Measurements from ENCODE around the gene IVL.

The IVL gene

DNA sequence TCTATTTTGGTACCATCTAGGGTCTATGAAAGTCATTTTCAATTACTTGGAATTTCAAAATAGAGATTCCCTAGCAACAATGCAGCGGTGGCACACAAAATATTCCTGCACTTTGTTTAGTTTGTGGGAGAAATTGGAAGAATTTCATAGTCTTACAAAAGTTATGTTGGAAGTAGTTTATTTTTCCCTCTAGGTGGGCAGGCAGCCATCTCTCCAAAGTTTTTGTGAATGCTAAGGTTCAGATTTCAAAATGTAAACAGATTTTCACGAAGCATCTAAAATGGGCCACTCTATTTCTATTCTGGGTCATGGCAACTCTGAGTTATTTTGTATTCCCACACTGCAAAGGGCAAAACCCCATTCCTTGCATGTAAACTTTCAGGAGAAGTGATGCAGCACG, 22.3 kb upstream of the IVL start:
- H3K4me3 ChIP-seq (ENCODE audit: control insufficient read depth, low read depth, low read length) = no peak overlapping the region
- no peak for DNase-seq (ENCODE audit: low read depth)
- TF ChIP-seq, protein P1, sequence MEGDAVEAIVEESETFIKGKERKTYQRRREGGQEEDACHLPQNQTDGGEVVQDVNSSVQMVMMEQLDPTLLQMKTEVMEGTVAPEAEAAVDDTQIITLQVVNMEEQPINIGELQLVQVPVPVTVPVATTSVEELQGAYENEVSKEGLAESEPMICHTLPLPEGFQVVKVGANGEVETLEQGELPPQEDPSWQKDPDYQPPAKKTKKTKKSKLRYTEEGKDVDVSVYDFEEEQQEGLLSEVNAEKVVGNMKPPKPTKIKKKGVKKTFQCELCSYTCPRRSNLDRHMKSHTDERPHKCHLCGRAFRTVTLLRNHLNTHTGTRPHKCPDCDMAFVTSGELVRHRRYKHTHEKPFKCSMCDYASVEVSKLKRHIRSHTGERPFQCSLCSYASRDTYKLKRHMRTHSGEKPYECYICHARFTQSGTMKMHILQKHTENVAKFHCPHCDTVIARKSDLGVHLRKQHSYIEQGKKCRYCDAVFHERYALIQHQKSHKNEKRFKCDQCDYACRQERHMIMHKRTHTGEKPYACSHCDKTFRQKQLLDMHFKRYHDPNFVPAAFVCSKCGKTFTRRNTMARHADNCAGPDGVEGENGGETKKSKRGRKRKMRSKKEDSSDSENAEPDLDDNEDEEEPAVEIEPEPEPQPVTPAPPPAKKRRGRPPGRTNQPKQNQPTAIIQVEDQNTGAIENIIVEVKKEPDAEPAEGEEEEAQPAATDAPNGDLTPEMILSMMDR (conservative IDR thresholded peaks at IDR 0.05; ENCODE audit: control insufficient read depth, insufficient read depth, low read depth, low read length) = no peak

GRCh38 chr1:152886758-152887409, 21.5 kb upstream of the IVL start:
- H3K4me3 ChIP-seq (ENCODE audit: control insufficient read depth, low read depth, low read length) = no peak overlapping the region
- DNase-seq (ENCODE audit: low read depth) = no peak
- TF ChIP-seq, protein P1 (conservative IDR thresholded peaks at IDR 0.05; ENCODE audit: control insufficient read depth, insufficient read depth, low read depth, low read length) = no peak

DNA sequence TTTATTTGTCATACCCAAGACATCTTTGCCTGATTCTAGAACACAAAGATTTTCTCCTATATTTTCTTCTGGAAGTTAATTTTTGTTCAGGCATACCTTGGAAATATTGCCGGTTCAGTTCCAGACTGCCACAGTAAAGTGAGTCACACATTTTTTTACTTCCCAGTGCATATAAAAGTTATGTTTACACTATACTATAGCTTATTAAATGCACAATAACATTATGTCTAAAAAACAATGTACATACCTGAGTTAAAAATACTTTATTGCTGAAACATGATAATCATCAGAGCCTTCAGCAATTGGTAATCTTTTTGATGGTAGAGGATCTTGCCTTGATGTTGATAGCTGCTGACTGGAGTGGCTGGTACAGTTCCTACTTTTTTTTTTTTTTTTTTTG, 20.2 kb upstream of the IVL start:
- no peak overlapping the region for H3K4me3 ChIP-seq (ENCODE audit: control insufficient read depth, low read depth, low read length)
- TF ChIP-seq, protein P1 (conservative IDR thresholded peaks at IDR 0.05; ENCODE audit: control insufficient read depth, insufficient read depth, low read depth, low read length) = no peak
- no peak for DNase-seq (ENCODE audit: low read depth)

GRCh38 chr1:152899027-152899426, 9.3 kb upstream of the IVL start:
- H3K4me3 ChIP-seq (ENCODE audit: control insufficient read depth, low read depth, low read length) = no peak overlapping the region
- TF ChIP-seq, protein P1 (conservative IDR thresholded peaks at IDR 0.05; ENCODE audit: control insufficient read depth, insufficient read depth, low read depth, low read length) = no peak
- DNase-seq (ENCODE audit: low read depth) = no peak

GRCh38 chr1:152899883-152900282, 8.5 kb upstream of the IVL start:
- no peak overlapping the region for H3K4me3 ChIP-seq (ENCODE audit: control insufficient read depth, low read depth, low read length)
- TF ChIP-seq, protein P1 (conservative IDR thresholded peaks at IDR 0.05; ENCODE audit: control insufficient read depth, insufficient read depth, low read depth, low read length) = no peak
- DNase-seq (ENCODE audit: low read depth) = no peak

DNA sequence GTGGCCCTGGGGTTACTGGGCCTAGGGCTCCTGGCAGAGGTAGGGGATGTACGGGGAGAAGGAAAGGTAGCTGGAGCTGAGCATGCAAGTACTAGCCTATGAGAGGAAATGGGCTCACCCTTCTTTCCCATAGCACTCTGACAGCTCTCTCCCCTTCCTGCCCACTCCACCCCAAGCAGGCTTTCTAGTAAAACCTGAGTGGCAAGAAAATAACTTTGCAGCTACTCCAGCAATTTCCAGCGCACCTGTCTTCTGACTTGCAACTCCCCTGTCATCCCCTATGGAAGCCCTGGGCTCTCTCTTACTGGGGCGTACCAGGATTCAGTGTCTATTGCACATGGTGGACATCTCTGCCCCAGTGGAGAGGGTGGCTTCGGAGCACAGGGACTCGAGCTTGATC, 6.7 kb upstream of the IVL start:
- TF ChIP-seq, protein P1 (conservative IDR thresholded peaks at IDR 0.05; ENCODE audit: control insufficient read depth, insufficient read depth, low read depth, low read length) = no peak
- no peak for DNase-seq (ENCODE audit: low read depth)
- no peak overlapping the region for H3K4me3 ChIP-seq (ENCODE audit: control insufficient read depth, low read depth, low read length)

- DNase-seq (ENCODE audit: low read depth) = no peak
- no peak overlapping the region for H3K4me3 ChIP-seq (ENCODE audit: control insufficient read depth, low read depth, low read length)
- TF ChIP-seq, protein P1 (conservative IDR thresholded peaks at IDR 0.05; ENCODE audit: control insufficient read depth, insufficient read depth, low read depth, low read length) = no peak
These were observed 5.7 kb upstream of the IVL start for GRCh38 chr1:152902636-152903035.

All from fibroblast of mammary gland (primary cell).